Left lobe of liver (tissue), 2 donors: Measurements from ENCODE around the gene ARSB. TPM values are rescaled to one million over a fixed set of nuclear protein-coding genes. Genes with fewer than 3 reads are reported as not detected.

Experiments used
- ATAC-seq: fragments of 200-7000 bp; cut with Tn5 transposase; one replicate; pipeline ENCODE4 v1.9.1; 2020; ENCODE audit warnings: mild to moderate bottlenecking, moderate library complexity
- DNase-seq: peaks from one replicate; pipeline ENCODE4 v3.0.0-alpha.2; 2020; ENCODE audit warnings: low spot score
- total RNA-seq: library from RNA; stranded (reverse); gene quantifications from one replicate; pipeline ENCODE4 v1.2.1, GENCODE V29; 2021
- donor health status: DM: no; HTN: no; CAD: no; lungs with moderate emphysema.
- donor health status: DM: no; HTN: yes; CAD: no.

The ARSB gene
- 10.3 TPM for total RNA-seq

DNA sequence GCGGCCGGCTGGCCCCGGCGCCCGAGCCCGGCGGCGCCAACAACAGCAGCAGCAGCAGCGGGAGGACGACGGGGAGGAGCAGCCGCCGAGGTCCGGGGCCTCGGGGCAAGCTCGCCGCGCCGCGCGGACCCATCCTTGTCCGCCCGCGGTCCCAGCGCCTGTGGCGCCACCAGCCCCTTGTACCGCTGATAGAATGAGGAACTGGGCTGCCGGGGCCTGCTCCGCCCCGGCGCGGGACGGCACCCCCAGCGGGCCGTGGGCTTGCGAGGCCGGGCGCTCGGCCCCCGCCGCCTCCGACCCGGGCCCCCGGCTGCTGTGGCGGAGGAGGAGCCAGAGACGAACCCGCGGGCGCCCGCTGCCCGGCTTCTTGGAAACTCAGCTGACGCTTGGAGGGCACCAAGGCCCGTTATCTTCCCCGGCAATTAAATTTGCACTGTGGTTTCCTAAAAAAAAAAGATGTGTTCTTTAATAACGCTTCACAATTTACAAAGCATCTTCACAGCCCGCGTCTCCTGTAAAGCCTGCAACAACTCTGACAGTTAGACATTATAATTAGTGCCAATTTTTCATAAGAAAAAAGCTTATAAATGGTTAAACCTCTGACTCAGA lies at the start of gene ARSB:
TSS of gene ARSB (minus strand) at position 195 of the 609 bp plus-strand sequence. CDS start at position 133, 62 bp downstream.
- DNase-seq (no peak), ATAC-seq (peak; percentile 29)

DNA sequence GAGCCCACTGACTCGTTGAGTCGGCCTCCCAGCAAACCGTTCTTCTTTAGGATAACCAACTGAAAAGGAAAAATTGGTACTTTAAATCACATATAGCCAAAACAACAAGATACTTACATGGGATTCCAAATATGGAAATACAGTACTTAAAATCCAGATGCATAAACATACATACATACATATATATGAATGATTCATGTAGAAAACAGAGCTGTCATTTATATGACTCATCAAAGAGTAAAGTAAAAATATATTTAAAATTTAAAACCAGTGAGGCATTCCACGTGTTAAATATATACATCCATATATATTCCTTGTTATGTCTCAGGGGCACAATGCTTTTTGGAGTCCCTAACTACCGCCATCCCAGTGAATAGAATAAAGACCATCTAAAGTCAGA lies 47.7 kb upstream of the ARSB start:
- no peak for ATAC-seq
- DNase-seq, result no peak

DNA sequence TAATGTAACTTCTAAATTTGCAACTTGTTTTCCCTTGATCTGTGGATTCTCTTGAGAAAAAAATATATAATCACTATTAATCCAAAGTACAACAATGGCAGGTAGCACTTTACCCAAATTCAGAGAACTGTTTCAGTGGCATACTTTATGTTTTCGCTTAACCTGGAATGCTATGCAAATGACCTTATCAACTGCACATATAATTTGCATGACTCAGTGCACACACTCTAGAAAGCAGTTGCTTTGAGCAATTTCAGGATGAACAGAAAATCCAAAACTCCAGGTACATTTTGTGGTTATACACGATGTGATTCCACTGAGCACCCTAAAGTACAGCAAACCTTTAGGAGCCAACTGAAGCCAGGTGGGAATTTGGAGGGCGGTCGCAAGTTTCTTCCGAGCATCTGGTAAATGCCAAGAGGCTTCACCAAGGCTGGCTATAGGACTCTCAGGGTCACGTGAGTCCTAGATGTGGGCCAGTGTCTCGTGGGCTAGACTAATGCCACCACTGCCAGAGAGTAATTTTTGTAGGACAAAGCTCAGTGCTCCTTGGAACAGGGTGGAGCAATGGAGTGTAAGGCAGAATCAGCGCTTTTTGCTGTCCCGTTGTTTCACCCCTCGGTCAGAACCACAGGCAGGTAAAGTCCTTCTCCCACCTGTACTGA lies 47.1 kb upstream of the ARSB start:
- DNase-seq (peak; percentile 79), ATAC-seq (peak; percentile 59)

DNA sequence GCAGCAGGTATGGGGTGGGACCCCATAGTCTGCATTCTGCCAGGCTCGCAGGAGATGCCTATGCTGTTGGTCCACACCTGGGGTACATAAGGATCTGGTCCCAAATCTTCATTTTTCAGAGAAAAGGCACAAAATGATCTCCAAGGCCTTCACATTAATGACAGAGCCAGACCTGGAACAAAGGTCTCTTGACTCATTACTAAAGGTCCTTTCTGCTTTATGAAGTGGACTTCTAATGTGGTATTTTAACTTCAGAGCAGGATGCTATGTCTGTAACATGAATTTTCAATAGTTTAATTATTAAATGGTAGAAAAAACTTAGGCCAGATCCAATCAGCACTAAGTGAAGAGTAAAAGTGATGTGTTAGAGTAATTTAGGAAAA lies 46.4 kb upstream of the ARSB start:
- peak; percentile 12 for ATAC-seq

DNA sequence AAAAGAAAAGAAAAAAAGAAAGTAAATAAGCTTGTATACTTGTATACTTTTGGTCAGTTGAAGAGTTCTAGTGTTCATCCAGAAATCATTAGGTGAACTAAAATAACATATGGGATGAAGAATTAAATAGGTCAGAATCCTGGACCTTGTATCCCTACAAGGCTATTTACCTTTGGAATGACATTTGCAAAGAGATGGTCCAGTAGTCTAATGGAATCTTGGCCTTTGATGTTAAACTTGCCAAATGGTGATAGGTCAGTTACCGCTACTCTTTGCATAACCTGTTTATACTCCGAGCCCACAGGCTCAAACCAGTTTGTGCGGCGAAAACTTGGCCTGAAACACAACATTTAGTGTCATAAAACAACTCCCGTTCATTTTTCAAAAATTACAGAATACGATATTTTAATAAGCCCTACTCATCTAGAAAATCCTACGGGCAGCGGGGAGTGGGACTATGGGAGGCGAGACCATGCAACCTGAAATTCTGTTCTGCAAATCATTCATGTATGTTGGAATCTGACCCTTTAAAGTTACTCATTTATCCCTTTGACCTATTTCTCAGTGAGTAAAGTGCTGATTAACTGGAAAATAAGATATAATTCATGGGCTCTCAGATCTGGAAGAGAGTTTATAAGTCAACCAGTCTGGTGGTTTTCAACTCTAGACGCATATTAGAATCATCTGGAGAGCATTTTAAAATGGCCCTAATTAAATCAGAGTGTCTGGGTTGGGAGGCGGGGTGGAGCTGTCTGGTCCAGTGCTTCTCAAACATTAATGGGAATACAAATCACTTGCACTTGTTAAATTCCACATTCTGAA lies 45.8 kb upstream of the ARSB start:
- DNase-seq, result peak; percentile 74
- ATAC-seq, result peak; percentile 65

More for the DNA sequence above, 46.4 kb upstream of the ARSB start:
- no peak for DNase-seq

DNA sequence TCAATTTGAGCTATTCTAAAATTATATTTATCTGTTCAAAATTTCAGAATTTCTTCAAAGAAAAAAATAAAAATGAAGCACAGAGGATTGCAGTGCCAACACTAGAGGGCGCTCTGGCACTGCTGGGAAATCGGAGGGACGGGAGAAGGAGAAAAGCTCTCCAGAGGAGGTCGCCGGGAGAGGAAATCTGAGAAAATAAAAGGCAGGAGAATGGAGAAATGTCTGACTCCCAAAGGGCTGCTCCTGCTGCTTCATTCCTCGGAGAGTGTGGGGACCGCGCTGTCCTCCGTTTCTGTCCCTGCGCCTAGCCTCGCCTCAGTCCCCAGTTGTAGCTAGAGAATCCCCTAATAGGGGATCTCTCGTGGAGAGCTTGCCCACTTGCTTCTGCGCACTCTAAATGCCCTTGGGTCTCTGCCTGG lies 40.0 kb upstream of the ARSB start:
- peak; percentile 68 for DNase-seq
- ATAC-seq, result peak; percentile 82

DNA sequence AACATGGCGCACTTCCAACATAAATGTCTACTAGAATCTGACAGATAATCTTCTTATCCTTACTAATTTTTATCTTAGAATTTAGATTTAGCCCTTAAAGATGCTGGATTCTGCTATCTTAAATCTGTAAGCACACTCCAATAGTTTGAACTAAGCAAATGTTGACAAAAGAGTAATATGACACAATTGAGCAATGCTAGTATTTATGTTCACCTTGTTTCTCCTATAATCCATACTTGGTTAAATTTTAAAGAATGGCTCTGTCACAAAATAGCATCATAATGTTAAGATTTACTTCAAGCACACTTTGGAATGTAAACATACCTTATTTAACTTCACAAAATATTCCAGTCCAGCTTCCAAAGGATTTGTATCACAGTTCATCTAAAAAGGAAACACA lies 38.8 kb upstream of the ARSB start:
- no peak for DNase-seq
- no peak for ATAC-seq

DNA sequence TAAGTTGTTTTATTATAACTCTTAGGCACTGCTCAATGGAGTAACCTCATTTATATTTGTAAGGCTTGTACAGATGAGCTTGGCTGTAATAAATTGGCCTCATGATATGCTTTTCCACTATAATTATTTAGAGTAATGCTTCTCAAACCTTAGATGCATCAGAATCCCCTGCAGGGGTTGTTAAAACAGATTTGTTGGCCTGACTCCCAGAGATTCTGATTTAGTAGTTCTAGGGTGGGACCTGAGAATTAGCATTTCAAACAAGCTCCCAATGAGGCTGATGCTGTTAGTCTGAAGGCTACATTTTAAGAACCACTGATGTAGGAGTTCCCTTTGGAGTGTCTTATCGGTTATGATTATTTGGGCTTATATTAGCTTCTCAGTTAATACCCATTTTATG lies 38.2 kb upstream of the ARSB start:
- ATAC-seq (no peak), DNase-seq (no peak)

DNA sequence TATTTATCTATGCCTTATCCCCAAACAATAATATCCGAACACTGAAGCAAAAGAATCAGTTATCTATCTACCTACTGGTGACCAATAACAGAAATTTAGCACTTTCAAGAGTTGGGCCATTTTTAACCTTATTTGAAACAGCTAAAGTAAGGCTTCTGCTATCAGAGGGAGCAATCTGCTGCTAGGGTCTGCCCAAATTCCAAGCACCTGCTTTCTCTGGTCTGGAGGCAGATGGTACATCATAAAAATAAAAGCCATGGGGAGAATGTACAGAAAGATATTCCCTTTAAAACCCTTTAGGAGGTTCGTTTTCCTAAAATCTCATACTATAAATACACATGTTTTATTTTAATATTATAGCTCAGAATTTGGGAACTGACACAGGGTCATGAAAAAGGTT lies 37.7 kb upstream of the ARSB start:
- ATAC-seq (no peak), DNase-seq (no peak)

DNA sequence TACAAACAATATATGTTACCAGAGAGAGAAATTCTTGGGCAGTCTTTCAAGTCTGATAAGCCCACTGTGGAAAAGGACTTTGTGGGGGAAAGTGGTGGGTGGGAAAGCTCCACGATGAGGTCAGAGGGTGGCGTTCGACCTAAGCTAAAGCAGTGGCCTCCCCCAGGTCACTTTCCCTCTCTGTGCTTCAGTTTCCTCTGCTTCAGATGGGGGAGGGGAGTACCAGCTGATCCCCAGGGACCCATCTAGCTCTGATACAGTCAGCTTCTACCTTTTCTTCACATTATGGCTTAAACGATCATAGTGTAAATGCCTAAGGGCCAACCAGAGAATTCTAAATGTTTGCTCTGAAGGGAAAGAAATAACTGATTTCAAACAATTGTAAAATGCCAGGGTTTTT lies 36.6 kb upstream of the ARSB start:
- ATAC-seq, result no peak

DNA sequence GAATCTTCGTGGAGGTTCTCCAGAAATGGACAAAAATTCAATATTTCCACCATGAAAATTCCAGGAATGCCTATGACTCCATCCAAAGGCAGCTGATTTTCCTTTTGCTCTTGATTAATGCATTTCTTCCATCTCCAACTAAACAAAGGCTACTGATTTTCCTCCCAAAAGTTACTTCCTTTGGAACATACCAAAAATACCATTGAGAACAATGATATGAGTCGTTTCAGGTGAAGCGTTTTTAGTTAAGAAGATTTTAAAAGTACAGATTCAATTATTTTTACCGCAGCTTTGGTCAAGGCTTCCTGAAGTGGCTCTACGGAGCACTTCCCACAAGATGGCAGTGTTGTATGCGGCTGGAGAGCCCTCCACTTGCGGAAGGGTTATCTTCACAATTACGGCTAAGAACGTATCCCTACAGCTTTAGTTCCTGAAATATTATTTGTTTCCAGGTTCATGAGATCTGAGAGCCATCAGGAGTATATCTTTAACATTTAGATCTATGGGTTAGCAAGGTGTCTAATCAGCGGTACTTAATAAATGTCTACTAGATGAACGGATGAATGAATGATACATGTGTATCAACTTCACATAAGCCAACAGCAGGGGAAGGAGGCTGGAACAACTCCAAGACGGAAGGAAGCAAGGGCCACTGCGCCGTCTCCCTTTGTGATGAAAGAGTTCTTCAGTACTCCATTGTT lies 35.9 kb upstream of the ARSB start:
- DNase-seq (no peak), ATAC-seq (peak; percentile 73)

More for the DNA sequence above, 36.6 kb upstream of the ARSB start:
- no peak for DNase-seq

DNA sequence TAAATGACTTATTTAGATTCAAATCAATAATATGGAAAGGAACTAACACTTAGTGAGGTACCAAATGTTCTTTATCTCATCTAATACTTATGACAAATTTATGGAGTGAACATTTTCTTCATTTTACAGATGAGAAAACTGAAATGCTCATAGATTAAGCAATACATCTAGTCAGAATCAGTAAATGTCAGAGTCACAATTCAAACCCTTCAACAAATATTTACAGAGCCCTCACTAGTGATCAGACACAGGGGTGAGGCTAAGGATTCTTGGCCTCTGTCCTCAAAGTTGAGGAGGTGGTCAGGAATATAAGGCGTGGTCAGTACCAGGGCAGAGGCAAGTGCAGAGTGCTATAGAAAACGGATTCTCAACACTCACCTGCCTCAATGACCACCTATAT lies 29.5 kb upstream of the ARSB start:
- peak; percentile 20 for ATAC-seq
- DNase-seq, result no peak

DNA sequence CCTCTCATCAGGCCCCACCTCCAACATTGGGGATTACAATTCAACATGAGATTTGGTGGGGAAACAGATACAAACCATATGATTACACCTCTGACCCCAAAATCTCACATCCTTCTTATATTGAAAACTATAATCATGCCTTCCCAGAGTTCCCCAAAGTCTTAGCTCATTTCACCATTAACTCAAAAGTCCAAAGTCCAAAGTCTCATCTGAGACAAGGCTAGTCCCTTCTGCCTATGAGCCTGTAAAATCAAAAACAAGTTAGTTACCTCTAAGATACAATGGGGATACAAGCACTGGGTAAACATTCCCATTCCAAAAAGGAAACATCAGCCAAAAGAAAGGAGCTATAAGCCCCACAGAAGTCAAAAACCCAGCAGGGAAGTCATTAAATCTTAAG lies 26.8 kb upstream of the ARSB start:
- ATAC-seq, result no peak
- DNase-seq, result no peak

DNA sequence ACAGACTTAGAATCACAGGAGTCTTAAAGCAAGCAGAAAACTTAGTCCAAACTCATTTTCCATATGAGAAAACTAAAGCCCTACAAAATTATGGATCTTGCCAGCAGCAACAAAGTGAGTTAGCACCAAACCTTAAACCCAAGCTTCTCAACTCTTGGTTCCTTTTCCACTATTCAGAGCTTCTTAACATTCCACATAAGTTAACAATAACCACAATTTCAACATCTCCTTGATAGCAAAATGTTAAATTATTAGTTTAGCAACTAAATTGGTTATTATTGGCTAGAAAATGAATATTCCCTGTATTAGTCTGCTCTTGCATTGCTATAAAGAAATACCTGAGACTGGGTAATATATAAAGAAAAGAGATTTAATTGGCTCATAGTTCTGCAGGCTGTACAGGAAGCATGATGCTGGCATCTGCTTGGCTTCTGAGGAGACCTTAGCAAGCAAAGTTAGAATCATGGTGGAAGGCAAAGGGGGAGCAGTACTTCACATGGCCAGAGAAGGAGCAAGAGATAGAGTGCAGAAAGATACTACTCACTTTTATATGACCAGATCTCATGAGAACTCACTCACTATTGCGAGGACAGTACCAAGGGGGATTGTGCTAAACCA lies 26.2 kb upstream of the ARSB start:
- peak; percentile 7 for ATAC-seq
- DNase-seq, result no peak

DNA sequence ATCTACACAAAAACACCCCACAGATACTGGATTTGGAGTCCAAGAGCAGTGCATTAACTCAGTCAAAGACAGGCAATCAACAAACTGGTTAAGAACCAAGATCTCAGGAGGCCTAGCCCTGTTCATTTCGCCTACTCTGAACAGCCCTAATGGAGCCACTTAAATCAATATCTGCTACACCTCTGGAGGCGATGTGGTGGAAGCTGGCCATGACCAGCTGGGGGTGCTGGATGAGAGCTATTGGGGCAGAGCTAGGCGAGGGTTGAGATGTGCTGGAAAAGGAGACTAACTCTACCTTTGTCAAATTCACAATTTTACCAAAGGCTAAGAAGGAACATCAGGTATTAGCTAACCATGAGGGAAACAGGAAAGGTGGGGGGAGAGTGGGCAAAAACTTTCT lies 23.3 kb upstream of the ARSB start:
- DNase-seq, result no peak
- peak; percentile 40 for ATAC-seq

DNA sequence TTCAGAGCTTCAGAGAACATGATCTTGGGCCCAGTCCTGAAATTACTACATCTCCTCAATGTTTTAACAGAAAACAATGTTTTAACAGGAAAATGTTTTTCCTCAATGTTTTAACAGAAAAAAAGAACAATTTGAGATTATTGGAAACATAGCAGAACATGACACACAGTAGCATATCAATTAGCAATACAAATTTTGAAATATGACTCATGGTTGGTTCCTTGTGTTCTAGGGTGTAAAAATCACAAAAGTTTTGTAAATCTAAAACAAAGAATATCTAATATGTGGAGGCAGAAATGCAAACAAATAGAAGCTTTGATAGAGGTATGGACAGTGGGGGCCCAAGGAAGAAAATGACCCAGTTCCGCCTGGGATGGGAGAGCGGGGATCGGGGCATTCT lies 22.8 kb upstream of the ARSB start:
- ATAC-seq (no peak), DNase-seq (no peak)

DNA sequence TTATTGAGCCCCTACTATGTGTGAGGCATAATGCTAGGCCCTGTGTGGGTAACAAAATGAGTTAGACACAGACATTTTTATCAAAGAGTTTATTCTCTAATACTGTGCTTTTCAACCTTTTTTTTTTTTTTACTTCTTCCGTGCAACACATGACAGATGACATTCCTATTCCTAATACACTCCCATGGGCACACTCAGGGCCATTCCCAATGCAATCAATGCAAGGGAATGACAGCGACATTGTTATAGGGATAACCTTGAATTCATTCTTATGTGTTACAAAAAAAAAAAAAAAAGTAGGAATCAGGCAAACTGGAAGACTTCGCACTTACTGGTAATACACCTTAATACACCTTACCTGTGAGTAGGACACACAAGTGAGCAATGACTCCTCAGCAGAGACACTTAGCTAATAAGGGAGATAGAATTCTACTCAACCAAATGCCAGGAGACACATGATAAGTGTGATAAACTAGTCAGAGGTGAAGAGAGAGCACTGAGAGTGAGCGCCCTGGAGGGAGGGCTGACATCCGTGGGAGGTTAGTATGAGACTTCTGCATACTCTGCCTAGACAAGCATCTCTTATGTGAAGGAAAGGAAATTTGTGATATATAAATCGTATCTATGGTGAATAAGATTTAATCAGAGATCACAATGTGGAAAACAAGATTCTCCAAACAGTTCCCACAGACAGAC lies 21.0 kb upstream of the ARSB start:
- DNase-seq (no peak), ATAC-seq (peak; percentile 13)

DNA sequence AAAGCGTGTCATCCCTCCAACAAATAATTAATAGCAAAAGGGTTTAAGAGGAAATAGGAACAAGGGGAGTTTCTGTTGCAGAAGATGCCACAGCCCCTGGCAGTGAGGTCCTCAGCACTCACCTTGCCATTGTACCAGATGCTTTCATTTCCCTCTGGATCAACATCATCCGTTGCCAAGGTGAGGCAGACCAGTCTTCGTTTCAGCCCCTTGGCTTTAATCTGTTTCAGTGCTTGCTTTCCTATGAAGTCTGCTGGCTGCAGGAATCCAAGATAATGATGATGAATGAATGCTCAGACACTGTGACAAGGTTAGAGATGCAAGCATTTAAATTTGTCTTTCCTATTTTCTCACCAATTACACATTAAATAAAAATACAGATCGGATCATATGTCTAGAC lies 20.0 kb upstream of the ARSB start:
- ATAC-seq, result no peak
- no peak for DNase-seq

DNA sequence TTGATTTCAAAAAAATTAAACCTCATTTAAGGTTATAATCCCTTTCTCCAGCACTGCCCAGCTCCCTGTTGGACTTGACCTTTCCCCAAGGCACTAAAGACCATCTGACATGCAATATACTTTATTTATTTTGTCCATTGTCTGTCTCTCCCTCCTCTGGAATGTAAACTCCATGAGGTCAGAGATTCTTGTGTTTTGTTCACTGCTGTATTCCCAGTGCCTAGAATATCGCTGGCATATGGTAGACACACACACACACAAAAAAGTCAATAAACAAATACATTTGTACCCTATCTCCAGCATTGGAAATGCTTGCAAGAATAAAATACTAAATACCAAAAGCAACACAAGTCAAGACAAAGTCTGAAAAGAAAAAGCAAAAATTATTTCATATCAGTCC lies 17.3 kb upstream of the ARSB start:
- no peak for ATAC-seq
- DNase-seq, result no peak

DNA sequence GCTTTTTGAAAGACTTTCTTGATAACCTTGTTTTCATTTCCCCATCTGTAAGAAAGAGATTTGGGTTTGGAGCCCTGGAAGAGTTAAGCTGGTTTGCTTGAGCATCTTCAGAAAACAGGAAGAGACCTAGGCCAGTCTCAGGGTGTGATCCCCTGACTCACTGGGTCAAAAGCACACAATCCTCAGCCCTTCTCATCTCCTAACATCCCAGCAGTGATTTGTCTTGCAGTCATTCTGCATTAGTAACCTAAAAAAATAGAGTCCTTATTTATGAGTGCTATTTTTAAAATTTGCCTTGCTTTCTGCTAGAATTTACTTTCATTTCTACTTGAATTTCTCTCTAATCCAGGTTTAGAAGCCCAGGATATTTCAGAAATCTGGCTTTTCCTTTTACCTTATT lies 16.4 kb upstream of the ARSB start:
- DNase-seq, result no peak
- ATAC-seq, result no peak
